DMS114 treated with DMSO at 0.1 percent for 48 hours (cell line): ENCODE measurements around the gene FBXO17.

Experiments used
- DNase-seq: peaks from one replicate; lab custom pipeline; 2025; ENCODE audit not compliant: unreplicated experiment; lab: John Stamatoyannopoulos, UW

Gene FBXO17

DNA sequence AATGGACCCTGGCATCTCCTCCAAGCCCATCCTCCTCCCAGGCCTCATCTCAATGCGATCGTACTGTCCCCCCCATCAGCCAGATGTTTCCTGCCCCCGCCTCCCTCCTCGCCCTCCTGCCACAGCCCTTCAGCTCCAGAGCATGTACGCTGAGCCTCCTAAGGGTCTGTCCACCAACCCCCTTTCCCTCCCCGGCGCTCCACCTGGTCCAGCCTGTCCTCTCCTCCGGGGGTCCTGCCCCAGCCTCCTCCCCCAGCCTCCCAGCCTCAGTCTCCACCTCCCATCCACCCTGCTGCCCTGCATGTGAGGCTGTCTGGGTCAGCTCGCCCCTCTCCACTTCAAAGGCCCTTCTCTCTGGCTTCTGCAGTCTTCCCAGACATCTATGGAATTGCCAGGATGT, 80.6 kb downstream of the FBXO17 start:
- DNase-seq: no peak

DNA sequence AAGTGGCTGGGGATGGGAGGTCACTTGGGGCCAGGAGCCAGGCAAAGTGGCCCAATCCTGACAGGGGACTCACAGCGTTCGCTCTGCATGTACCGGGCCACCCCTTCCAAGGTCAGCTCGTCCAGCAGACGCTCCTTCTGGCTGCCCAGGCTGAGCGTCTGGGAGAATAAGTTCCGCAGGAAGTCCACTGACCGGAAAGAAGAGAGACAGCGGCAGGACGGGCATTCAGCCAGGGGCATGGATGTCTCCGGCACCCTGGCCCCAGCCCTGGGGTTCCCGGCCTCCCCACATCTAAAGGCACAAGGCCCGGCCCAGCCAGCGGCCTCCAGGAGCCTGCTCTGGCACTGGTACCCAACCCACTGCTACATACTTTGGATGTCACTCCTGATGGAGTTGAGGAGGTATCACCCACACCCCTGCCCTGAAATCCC, 82.2 kb downstream of the FBXO17 start:
- no peak for DNase-seq

DNA sequence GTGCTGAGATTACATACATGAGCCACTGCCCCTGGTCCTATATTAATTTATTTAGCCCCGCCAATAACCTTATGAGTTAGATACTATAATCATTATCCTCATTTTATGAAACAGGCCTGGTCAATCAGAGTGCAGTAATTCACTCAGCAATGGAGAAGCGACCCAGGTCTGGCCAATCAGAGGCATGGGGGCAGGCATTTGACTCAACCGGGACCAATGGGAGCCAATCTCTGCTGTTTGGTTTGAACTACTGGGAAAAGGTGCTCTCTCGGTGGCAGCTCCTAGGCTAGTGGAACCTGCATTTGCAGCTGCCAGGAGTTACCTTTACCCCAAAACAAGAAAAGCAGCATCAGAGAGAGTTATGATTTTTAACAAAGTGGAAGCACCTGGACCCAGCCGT, 82.7 kb downstream of the FBXO17 start:
- DNase-seq: no peak

DNA sequence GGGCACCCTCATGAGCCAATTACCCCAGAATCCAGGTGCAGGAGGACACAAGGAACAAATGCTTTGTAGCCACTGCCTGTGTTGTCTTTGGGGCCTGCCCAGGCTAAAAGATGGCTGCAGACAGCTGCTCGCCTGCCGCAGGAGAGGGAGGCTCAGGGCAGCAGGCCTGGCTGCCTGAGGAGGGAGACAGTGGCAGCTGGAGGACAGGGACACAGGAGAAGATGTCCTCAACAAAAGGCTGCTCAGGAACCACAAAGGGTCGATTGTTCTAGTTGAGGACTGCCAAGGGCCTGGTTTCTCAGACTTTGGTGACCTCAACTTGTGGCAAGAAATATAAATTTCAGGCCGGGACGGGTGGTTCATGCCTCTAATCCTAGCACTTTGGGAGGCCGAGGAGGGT, 83.8 kb downstream of the FBXO17 start:
- DNase-seq: no peak
